SU-DHL-6 (cell line): ENCODE data around the gene ABLIM1.

ENCODE experiments used
- CTCF ChIP-seq: fragments of 200-600 bp; sonication (generic); IDR thresholded peaks from one replicate; pipeline ENCODE4 v1.5.1; 2017; ENCODE audit warnings: antibody characterized with exemption, mild to moderate bottlenecking, low read length, moderate library complexity; ENCODE audit not compliant: insufficient read depth, poor library complexity, severe bottlenecking
- EZH2phosphoT487 ChIP-seq: fragments of 200-600 bp; sonication (generic), shearing (Covaris generic); conservative IDR thresholded peaks from 2 replicates; pipeline ENCODE4 v1.6.1; 2018; ENCODE audit warnings: mild to moderate bottlenecking, antibody characterized with exemption, low read length, moderate library complexity, mixed read lengths

GRCh38 chr10:114545819-114546218 lies 112.3 kb downstream of the ABLIM1 start:
- TF ChIP-seq CTCF (no peak), EZH2phosphoT487 (no peak)
